ENCODE data around the gene PPM1K. TPM values are rescaled to one million over a fixed set of nuclear protein-coding genes. Genes with fewer than 3 reads are reported as not detected.

Gene PPM1K
- polyA plus RNA-seq, 2 of the 4 experiments (the other 2 are of a cell fraction): 0.85 to 2.4 TPM

DNA sequence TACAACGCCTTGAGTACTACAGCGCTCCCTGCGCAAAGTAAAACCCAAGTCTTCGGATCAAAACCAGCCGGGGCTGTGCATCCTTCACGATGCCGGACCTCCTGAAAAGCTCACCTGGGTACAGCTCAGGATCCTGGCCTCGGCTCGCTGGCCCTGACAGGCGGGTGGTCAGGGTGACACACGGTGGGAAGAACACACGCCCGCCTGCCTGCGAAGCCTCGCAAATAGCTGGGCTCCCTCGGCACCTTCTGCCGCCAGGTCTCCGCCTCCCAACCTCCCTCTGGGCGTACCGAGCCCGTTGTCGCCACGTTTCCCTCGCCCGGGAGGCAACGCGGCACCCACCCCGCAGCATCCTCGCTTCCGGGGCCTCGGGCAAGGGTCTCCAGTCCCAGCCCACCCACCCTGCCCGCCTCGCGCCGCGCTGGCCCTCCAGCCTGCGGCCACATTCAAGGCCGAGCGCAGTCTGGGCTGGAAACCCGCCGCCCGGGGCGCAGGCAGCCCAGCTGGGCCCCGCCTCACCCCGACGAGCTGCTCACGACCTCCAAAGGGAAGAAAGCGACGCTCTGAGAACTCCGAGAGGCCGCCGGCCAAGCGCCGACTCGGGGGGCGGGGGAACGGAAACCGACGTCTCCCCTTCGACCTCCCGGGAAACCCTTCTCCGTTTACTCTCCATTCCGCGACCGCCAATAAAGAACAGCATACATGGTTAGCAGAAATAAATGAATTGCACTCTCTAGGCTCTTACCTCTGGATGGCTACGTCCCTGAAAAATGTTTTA, 511 bp downstream of the PPM1K start:
- H3K4me3 ChIP-seq: peak overlapping the region; percentile 68
- DNase-seq (ENCODE audit: low read depth in 1 of 2, low spot score in 1 of 2): peak; percentile 25 to 33
- H3K9me3 ChIP-seq: no peaks in the 10 kb centered on the region
- TF ChIP-seq SREBF2 (IDR thresholded peaks at IDR 0.05) (no peak), PHF8 (IDR thresholded peaks at IDR 0.05; ENCODE audit: borderline replicate concordance, low read depth) (no peak), POLR2AphosphoS2 (conservative IDR thresholded peaks at IDR 0.05; ENCODE audit: low read length) (no peak), BHLHE40 (IDR thresholded peaks at IDR 0.05; ENCODE audit: low read depth, low read length) (no peak), JUNB (IDR thresholded peaks at IDR 0.05) (no peak), HES2 (IDR thresholded peaks at IDR 0.05) (no peak), TP53 (CRISPR knock-in tag; IDR thresholded peaks at IDR 0.05) (no peak), NR3C1 (IDR thresholded peaks at IDR 0.05) (no peak), RFX5 (IDR thresholded peaks at IDR 0.05) (no peak), ESRRA (IDR thresholded peaks at IDR 0.05; ENCODE audit: borderline replicate concordance, low read length) (no peak), CHD4 (IDR thresholded peaks at IDR 0.05; ENCODE audit: borderline replicate concordance) (no peak)
- TF ChIP-seq, protein P1, sequence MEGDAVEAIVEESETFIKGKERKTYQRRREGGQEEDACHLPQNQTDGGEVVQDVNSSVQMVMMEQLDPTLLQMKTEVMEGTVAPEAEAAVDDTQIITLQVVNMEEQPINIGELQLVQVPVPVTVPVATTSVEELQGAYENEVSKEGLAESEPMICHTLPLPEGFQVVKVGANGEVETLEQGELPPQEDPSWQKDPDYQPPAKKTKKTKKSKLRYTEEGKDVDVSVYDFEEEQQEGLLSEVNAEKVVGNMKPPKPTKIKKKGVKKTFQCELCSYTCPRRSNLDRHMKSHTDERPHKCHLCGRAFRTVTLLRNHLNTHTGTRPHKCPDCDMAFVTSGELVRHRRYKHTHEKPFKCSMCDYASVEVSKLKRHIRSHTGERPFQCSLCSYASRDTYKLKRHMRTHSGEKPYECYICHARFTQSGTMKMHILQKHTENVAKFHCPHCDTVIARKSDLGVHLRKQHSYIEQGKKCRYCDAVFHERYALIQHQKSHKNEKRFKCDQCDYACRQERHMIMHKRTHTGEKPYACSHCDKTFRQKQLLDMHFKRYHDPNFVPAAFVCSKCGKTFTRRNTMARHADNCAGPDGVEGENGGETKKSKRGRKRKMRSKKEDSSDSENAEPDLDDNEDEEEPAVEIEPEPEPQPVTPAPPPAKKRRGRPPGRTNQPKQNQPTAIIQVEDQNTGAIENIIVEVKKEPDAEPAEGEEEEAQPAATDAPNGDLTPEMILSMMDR (IDR thresholded peaks at IDR 0.05): no peak
- TF ChIP-seq, protein P2, sequence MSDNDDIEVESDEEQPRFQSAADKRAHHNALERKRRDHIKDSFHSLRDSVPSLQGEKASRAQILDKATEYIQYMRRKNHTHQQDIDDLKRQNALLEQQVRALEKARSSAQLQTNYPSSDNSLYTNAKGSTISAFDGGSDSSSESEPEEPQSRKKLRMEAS (IDR thresholded peaks at IDR 0.05): 0 out of 2 replicates have a peak, but pooled peaks have one; percentile 44
- TF ChIP-seq, protein P3, sequence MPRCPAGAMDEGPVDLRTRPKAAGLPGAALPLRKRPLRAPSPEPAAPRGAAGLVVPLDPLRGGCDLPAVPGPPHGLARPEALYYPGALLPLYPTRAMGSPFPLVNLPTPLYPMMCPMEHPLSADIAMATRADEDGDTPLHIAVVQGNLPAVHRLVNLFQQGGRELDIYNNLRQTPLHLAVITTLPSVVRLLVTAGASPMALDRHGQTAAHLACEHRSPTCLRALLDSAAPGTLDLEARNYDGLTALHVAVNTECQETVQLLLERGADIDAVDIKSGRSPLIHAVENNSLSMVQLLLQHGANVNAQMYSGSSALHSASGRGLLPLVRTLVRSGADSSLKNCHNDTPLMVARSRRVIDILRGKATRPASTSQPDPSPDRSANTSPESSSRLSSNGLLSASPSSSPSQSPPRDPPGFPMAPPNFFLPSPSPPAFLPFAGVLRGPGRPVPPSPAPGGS (IDR thresholded peaks at IDR 0.05): no peak
- TF ChIP-seq, protein P4, sequence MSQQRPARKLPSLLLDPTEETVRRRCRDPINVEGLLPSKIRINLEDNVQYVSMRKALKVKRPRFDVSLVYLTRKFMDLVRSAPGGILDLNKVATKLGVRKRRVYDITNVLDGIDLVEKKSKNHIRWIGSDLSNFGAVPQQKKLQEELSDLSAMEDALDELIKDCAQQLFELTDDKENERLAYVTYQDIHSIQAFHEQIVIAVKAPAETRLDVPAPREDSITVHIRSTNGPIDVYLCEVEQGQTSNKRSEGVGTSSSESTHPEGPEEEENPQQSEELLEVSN (IDR thresholded peaks at IDR 0.05; ENCODE audit: borderline replicate concordance, low read depth): peak; percentile 70; the same call in 1 of the 2 replicates
- no peak for FAIRE-seq
- peak overlapping the region; percentile 88 for H3K4me2 ChIP-seq
- ATAC-seq: peak; percentile 76 to 82
- WGBS (ENCODE audit: missing lambda C conversion rate): 3% methylated on average over 22 of the region's 66 CpGs
- CTCF ChIA-PET: interaction anchor here (0.8 to 1.5 kb wide), 3 partner anchors 67 to 234 kb away, joined by 3 to 4 read pairs (median 3); no protein-coding TSS in a partner anchor
- H3K4me1 ChIP-seq: peaks cover 10% of the 10 kb centered on the region; the same call in 2 of the 3 replicates
- POLR2A ChIA-PET: interaction anchor here (1.2 to 1.4 kb wide), 2 partner anchors 95 to 173 kb away, joined by 3 to 4 read pairs; partner anchors contain the start of genes HERC5 and HERC6
- H3K27ac ChIP-seq: peak overlapping the region; percentile 58 to 85

DNA sequence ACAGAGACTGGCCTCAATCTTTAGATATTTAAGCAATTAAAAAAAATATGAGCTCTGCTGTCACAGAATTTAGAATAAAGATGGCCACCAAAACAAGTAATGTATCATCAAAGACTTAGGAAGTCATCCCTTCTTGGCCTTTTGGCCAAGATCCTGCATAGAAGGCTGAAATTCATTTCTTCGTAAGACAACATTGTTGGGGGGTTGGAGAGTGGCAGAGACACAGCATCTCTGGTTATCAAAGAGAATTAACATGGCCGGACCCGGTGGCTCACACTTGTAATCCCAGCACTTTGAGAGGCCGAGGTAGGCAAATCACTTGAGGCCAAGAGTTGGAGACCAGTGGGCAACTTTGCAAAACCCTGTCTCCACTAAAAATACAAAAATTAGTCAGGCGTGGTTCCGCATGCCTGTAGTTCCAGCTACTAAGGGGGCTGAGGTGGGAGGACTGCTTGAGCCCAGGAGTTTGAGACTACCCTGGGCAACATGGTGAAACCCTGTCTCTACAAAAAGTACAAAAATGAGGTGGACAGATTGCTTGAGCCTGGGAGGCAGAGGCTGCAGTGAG, 4.0 kb downstream of the PPM1K start:
- H3K4me3 ChIP-seq: no peak overlapping the region
- ChIA-PET POLR2A (no interaction called here), CTCF (no interaction called here)
- no peak overlapping the region for H3K4me2 ChIP-seq
- no peak for FAIRE-seq
- peaks cover 13% of the 10 kb centered on the region for H3K4me1 ChIP-seq
- no peak for TF ChIP-seq JUNB (IDR thresholded peaks at IDR 0.05)
- TF ChIP-seq RARB (CRISPR knock-in tag; IDR thresholded peaks at IDR 0.05): no peak
- no peak for TF ChIP-seq ESRRA (IDR thresholded peaks at IDR 0.05; ENCODE audit: borderline replicate concordance, low read length)
- no peak for TF ChIP-seq MYC (IDR thresholded peaks at IDR 0.05; ENCODE audit: borderline replicate concordance, low read length)
- TF ChIP-seq FOXS1 (CRISPR knock-in tag; IDR thresholded peaks at IDR 0.05): no peak
- TF ChIP-seq CBX2 (IDR thresholded peaks at IDR 0.05; ENCODE audit: borderline replicate concordance, low read depth): no peak
- no peak for TF ChIP-seq ZNF302 (CRISPR knock-in tag; IDR thresholded peaks at IDR 0.05)
- no peak for TF ChIP-seq NFE2L2 (conservative IDR thresholded peaks at IDR 0.05; ENCODE audit: low read length)
- no peak for TF ChIP-seq SMC3 (IDR thresholded peaks at IDR 0.05)
- TF ChIP-seq, protein P1 (IDR thresholded peaks at IDR 0.05): no peak
- no peak for TF ChIP-seq POLR2A (IDR thresholded peaks at IDR 0.05; ENCODE audit: low read length)
- TF ChIP-seq NPAS2 (CRISPR knock-in tag; IDR thresholded peaks at IDR 0.05; ENCODE audit: borderline replicate concordance): no peak
- TF ChIP-seq KDM1A (IDR thresholded peaks at IDR 0.05; ENCODE audit: low read depth): no peak
- no peak for TF ChIP-seq HOXA7 (CRISPR knock-in tag; IDR thresholded peaks at IDR 0.05)
- no peak for TF ChIP-seq HOXB13 (CRISPR knock-in tag; IDR thresholded peaks at IDR 0.05; ENCODE audit: low read depth)
- TF ChIP-seq TFCP2L1 (CRISPR knock-in tag; IDR thresholded peaks at IDR 0.05): no peak
- TF ChIP-seq PHF8 (IDR thresholded peaks at IDR 0.05; ENCODE audit: borderline replicate concordance, low read depth): no peak
- TF ChIP-seq HDAC2 (IDR thresholded peaks at IDR 0.05): no peak
- no peak for TF ChIP-seq FOSB (CRISPR knock-in tag; IDR thresholded peaks at IDR 0.05)
- H3K9me3 ChIP-seq: no peaks in the 10 kb centered on the region
- H3K27ac ChIP-seq: no peak overlapping the region
- 95% methylated on average over 6 of the region's 6 CpGs for WGBS (ENCODE audit: missing lambda C conversion rate)
- no peak for ATAC-seq
- no peak for DNase-seq (ENCODE audit: low read depth in 1 of 2, low spot score in 1 of 2)
